Left lung (tissue), 10 donors: ENCODE measurements around the gene THAP9. TPM values are rescaled to one million over a fixed set of nuclear protein-coding genes. Genes with fewer than 3 reads are reported as not detected.

Experiments
- ATAC-seq: fragments of 200-7000 bp; cut with Tn5 transposase; one replicate; pipeline ENCODE4 v1.9.1; 2020; ENCODE audit warnings: moderate library complexity
- DNase-seq, 4 donors: peaks; one replicate each; pipeline ENCODE4 v3.0.0-alpha.2; 2013 to 2020
- H3K27ac ChIP-seq, 2 donors: fragments of 200-600 bp; sonication (generic) in 1 of 2; one replicate each; pipeline versions ENCODE4 v1.5.0 to v1.8.0; 2020 to 2021
- H3K27me3 ChIP-seq, 2 donors: fragments of 200-600 bp; sonication (generic) in 1 of 2; one replicate each; pipeline versions ENCODE4 v1.5.0 to v1.8.0; 2020 to 2021
- H3K36me3 ChIP-seq, 2 donors: fragments of 200-600 bp; sonication (generic) in 1 of 2; one replicate each; pipeline versions ENCODE4 v1.5.0 to v1.8.0; 2020 to 2021
- H3K4me1 ChIP-seq, 2 donors: fragments of 200-600 bp; one replicate each; pipeline ENCODE4 v1.8.0; 2021
- H3K4me3 ChIP-seq, 2 donors: fragments of 200-600 bp; sonication (generic) in 1 of 2; one replicate each; pipeline versions ENCODE4 v1.5.0 to v1.8.0; 2020 to 2021; ENCODE audit warnings: mild to moderate bottlenecking in 1 of 2
- H3K9me3 ChIP-seq, 2 donors: fragments of 200-600 bp; sonication (generic) in 1 of 2; one replicate each; pipeline versions ENCODE4 v1.5.0 to v1.8.0; 2020 to 2021
- CTCF ChIP-seq, 2 donors: fragments of 200-600 bp; sonication (generic) in 1 of 2; IDR thresholded peaks; one replicate each; pipeline versions ENCODE4 v1.5.0 to v1.8.0; 2021; ENCODE audit warnings: antibody characterized with exemption in 2 of 2
- intact Hi-C, 2 donors: fragments of 100-400 bp; cut with DNase I; formaldehyde crosslinking; loops; one replicate each; pipeline versions ENCODE4 v1.11.2 to v1.14.2; 2022
- polyA plus RNA-seq, 6 donors: library from polyadenylated mRNA; unstranded; fragments of 120-200 nt; gene quantifications; one replicate each; pipeline ENCODE4 v1.2.1, GENCODE V29; 2013; ENCODE audit not compliant: insufficient read length in 6 of 6
- total RNA-seq, 2 donors: library from RNA; stranded (reverse); fragmentation: NEBNext Ultra II Directional; extraction: Animal tissue kit (Norgen Biotek cat#: 25700); gene quantifications; one replicate each; pipeline ENCODE4 v1.2.1, GENCODE V29; 2021
- donor health status: DM: no; HTN: yes; CAD: no.
- donor health status: DM: no; HTN: no; CAD: no.

The THAP9 gene
- total and polyA plus RNA-seq, 8 donors, result 2.1 to 13.2 (median 11.5) TPM

- peaks cover 4 to 97% of the 10 kb centered on the region in 2 donors for H3K36me3 ChIP-seq
- no peak for TF ChIP-seq CTCF (IDR thresholded peaks at IDR 0.05)
- H3K27me3 ChIP-seq, result no peaks in the 10 kb centered on the region
- H3K4me1 ChIP-seq, result peaks cover 0 to 22% of the 10 kb centered on the region in 2 donors
- H3K4me3 ChIP-seq, result no peak overlapping the region
- ATAC-seq (no peak), DNase-seq (no peak)
- intact Hi-C loops, result no loop called here
- H3K9me3 ChIP-seq, result no peaks in the 10 kb centered on the region
- peak overlapping the region; percentile 53 to 66 for H3K27ac ChIP-seq
These were observed 33.7 kb upstream of the THAP9 start for GRCh38 chr4:82866706-82867385.

- TF ChIP-seq CTCF (IDR thresholded peaks at IDR 0.05), result no peak
- no peak for ATAC-seq
- no peaks in the 10 kb centered on the region for H3K27me3 ChIP-seq
These were observed 32.0 kb upstream of the THAP9 start for GRCh38 chr4:82868572-82868971.

GRCh38 chr4:82885410-82885809, 15.1 kb upstream of the THAP9 start:
- H3K27ac ChIP-seq, result no peak overlapping the region
- ATAC-seq, result no peak
- DNase-seq, result no peak
- H3K4me1 ChIP-seq, result peaks cover 10 to 61% of the 10 kb centered on the region in 2 donors
- no peak for TF ChIP-seq CTCF (IDR thresholded peaks at IDR 0.05)
- H3K9me3 ChIP-seq, result no peaks in the 10 kb centered on the region
- H3K27me3 ChIP-seq, result no peaks in the 10 kb centered on the region
- peaks cover 0 to 15% of the 10 kb centered on the region in 2 donors for H3K36me3 ChIP-seq
- H3K4me3 ChIP-seq, result no peak overlapping the region
- intact Hi-C loops, result no loop called here

More at GRCh38 chr4:82868572-82868971, 32.0 kb upstream of the THAP9 start:
- DNase-seq, result no peak
- H3K4me1 ChIP-seq, result peaks cover 0 to 22% of the 10 kb centered on the region in 2 donors
- H3K4me3 ChIP-seq, result no peak overlapping the region
- no peaks in the 10 kb centered on the region for H3K9me3 ChIP-seq
- no peak overlapping the region for H3K27ac ChIP-seq
- intact Hi-C loops, result no loop called here
- H3K36me3 ChIP-seq, result peaks cover 4 to 97% of the 10 kb centered on the region in 2 donors

GRCh38 chr4:82886147-82886942, 14.2 kb upstream of the THAP9 start:
- Histone ChIP-seq H3K4me3 (no peak overlapping the region), H3K9me3 (no peaks in the 10 kb centered on the region), H3K27me3 (no peaks in the 10 kb centered on the region), H3K4me1 (peaks cover 10 to 60% of the 10 kb centered on the region in 2 donors), H3K36me3 (peaks cover 0 to 5% of the 10 kb centered on the region in 2 donors), H3K27ac (no peak overlapping the region)
- ATAC-seq (no peak), DNase-seq (no peak)
- TF ChIP-seq CTCF (IDR thresholded peaks at IDR 0.05), result no peak
- intact Hi-C loops, result no loop called here

GRCh38 chr4:82889287-82889686, 11.2 kb upstream of the THAP9 start:
- H3K4me1 ChIP-seq, result peaks cover 10 to 47% of the 10 kb centered on the region in 2 donors
- H3K9me3 ChIP-seq, result no peaks in the 10 kb centered on the region
- peak overlapping the region in 1 of 2 donors; percentile 98 for H3K27ac ChIP-seq
- TF ChIP-seq CTCF (IDR thresholded peaks at IDR 0.05), result no peak
- H3K27me3 ChIP-seq, result no peaks in the 10 kb centered on the region
- ATAC-seq, result no peak
- H3K36me3 ChIP-seq, result peaks cover 0 to 16% of the 10 kb centered on the region in 2 donors
- intact Hi-C loops, result no loop called here
- H3K4me3 ChIP-seq, result peak overlapping the region; percentile 68 to 72
- no peak for DNase-seq
